ENCODE results near the gene MBD3L4.

MBD3L4 gene

DNA sequence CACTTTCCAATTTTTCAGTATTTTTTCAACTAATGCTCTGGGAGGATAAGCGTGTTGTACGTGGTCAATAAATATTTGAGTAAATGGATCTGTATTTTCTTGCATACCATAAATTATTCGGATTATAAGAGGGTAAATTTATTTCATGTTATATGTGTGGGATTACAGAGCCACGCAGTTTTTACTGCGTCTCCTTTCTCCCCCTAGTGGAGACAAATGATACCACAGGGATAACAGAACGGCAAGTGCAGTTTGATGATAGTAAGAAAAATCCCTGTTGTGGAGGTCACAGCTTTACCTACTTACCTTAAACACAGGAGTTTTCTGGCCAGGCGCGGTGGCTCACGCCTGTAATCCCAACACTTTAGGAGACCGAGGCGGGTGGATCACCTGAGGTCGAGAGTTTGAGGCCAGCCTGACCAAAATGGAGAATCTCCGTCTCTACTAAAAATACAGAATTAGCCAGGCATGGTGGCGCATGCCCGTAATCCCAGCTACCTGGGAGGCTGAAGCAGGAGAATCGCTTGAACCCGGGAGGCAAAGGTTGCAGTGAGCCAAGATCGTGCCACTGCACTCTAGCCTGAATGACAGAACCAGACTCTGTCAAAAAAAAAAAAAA is 35.6 kb downstream of the MBD3L4 start:
- Mint-ChIP-seq H3K36me3 (ENCODE audit: low read depth) (no peaks in the 10 kb centered on the region), H3K27me3 (ENCODE audit: low read depth) (peaks cover 15% of the 10 kb centered on the region), H3K4me1 (no peaks in the 10 kb centered on the region), H3K27ac (no peak overlapping the region), H3K9me3 (peaks cover 9% of the 10 kb centered on the region), H3K4me3 (no peak overlapping the region)
- TF ChIP-seq, protein P1, sequence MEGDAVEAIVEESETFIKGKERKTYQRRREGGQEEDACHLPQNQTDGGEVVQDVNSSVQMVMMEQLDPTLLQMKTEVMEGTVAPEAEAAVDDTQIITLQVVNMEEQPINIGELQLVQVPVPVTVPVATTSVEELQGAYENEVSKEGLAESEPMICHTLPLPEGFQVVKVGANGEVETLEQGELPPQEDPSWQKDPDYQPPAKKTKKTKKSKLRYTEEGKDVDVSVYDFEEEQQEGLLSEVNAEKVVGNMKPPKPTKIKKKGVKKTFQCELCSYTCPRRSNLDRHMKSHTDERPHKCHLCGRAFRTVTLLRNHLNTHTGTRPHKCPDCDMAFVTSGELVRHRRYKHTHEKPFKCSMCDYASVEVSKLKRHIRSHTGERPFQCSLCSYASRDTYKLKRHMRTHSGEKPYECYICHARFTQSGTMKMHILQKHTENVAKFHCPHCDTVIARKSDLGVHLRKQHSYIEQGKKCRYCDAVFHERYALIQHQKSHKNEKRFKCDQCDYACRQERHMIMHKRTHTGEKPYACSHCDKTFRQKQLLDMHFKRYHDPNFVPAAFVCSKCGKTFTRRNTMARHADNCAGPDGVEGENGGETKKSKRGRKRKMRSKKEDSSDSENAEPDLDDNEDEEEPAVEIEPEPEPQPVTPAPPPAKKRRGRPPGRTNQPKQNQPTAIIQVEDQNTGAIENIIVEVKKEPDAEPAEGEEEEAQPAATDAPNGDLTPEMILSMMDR (IDR thresholded peaks at IDR 0.05; ENCODE audit: unreplicated experiment in 3 of 3): peak; percentile 67 to 79 (median 71)

DNA sequence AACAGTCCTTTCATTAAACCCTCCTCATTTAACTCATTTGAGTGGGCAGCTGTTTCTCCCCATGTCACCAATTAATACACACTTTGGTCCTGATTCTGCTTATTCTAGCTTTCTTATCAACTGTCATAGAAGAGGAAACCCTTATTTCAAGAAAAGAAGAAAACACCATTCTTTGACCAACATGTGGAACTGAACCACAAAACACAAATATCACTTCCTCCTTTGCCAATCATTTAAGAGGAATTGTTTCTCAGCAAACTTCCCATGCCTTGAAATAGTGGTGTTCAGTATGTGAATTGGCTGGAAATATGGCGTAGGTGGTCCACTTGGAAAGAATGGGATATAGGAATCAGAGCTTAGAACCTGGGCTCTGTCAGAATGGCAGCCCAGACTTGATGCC is 39.2 kb downstream of the MBD3L4 start:
- Mint-ChIP-seq H3K4me1 (no peaks in the 10 kb centered on the region), H3K4me3 (no peak overlapping the region), H3K9me3 (peaks cover 13% of the 10 kb centered on the region), H3K27ac (no peak overlapping the region), H3K36me3 (ENCODE audit: low read depth) (no peaks in the 10 kb centered on the region), H3K27me3 (ENCODE audit: low read depth) (peaks cover 5% of the 10 kb centered on the region)
- TF ChIP-seq, protein P1 (IDR thresholded peaks at IDR 0.05; ENCODE audit: unreplicated experiment in 3 of 3): no peak

DNA sequence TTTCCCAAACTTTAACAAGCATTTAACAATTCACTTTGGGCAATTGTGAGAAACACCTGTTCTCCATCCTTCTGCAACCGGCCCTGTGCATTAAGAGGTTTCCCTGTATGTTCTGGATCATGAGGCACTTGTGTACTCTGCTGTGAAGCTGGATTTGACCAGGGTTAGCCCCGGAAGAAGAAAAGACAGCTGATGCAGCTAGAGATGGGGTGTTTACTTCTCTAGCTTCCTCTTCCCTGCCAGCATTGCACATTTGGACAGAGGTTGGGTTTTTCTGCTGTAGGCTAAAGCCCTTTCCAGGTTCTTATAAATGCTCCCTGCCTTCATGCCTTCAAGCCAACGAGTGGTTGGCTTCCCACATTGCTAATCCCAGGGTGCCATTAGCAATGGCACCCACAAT is 39.6 kb downstream of the MBD3L4 start:
- Mint-ChIP-seq H3K27ac (no peak overlapping the region), H3K4me3 (no peak overlapping the region), H3K4me1 (no peaks in the 10 kb centered on the region), H3K27me3 (ENCODE audit: low read depth) (peaks cover 5% of the 10 kb centered on the region), H3K36me3 (ENCODE audit: low read depth) (peaks cover under 1% of the 10 kb centered on the region), H3K9me3 (peaks cover 18% of the 10 kb centered on the region)
- TF ChIP-seq, protein P1 (IDR thresholded peaks at IDR 0.05; ENCODE audit: unreplicated experiment in 3 of 3): no peak

DNA sequence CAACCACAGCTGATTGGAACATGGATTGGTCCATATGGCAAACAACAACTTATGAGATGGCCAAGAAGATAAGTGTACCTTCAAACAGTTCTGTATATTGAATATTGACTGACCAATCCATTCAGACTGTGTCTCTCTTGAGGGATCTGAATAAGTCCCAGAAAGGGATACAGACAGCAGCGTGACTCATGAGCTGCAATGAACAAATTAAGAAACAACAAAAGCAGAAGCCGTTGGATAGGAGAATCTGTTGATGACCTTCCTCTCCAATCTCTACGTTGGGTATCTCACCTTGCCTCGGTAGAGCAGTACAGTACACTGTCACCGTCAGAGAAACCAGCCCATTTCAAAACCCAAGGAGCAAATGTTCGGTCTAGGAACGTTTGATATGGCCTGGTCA is 40.0 kb downstream of the MBD3L4 start:
- Mint-ChIP-seq H3K4me3 (no peak overlapping the region), H3K27me3 (ENCODE audit: low read depth) (peaks cover 5% of the 10 kb centered on the region)

DNA sequence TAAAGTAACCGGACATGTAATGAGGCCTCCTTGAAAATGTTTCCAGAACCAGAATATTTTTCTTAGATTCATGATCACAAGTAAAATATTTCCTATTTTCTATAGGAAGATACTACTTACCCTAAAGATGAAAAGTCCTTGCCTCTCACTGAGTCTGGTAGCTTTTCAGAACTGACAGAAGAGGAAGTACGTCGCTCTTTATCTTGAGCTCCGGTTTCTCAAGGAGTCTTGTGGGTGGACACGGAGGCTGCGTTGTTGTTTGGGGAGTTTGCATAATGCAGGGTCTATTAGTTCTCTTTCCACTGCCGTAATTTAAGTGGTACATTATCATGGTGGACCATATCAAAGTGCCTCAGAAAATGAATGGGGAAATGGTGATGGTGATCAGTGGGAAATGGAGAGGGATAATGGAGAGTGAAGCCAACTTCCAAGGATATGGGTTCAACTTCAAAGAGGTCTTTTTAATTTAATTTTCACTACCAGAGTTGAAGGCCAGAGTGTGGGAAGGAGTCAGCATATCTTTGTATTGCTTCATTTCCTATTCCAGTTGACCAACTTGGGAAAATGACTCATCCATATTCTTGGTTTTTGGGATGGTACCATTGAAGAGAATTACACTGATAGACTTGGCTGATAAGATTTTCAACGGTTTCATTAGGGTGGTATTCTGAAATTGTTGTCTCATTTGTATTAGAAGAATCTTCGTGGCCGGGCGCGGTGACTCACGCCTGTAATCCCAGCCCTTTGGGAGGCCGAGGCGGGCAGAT is 42.1 kb downstream of the MBD3L4 start:
- Mint-ChIP-seq H3K9me3 (peaks cover 32% of the 10 kb centered on the region), H3K27me3 (ENCODE audit: low read depth) (peaks cover 5% of the 10 kb centered on the region), H3K4me1 (no peaks in the 10 kb centered on the region), H3K27ac (no peak overlapping the region), H3K4me3 (no peak overlapping the region), H3K36me3 (ENCODE audit: low read depth) (peaks cover 5% of the 10 kb centered on the region)
- TF ChIP-seq, protein P1 (IDR thresholded peaks at IDR 0.05; ENCODE audit: unreplicated experiment in 3 of 3): no peak

More for the DNA sequence above, 40.0 kb downstream of the MBD3L4 start:
- H3K36me3 Mint-ChIP-seq (ENCODE audit: low read depth): peaks cover 4% of the 10 kb centered on the region
- TF ChIP-seq, protein P1 (IDR thresholded peaks at IDR 0.05; ENCODE audit: unreplicated experiment in 3 of 3): no peak
- no peak overlapping the region for H3K27ac Mint-ChIP-seq
- no peaks in the 10 kb centered on the region for H3K4me1 Mint-ChIP-seq
- peaks cover 22% of the 10 kb centered on the region for H3K9me3 Mint-ChIP-seq

Measured in nephron (organoid).